ENCODE measurements around the gene TEKT3.

TEKT3 gene

GRCh38 chr17:15341385-15341849 is at the start of gene TEKT3:
TEKT3 (minus strand) TSS chr17:15341597; CDS start chr17:15331585, 10,012 bp downstream.
- DNase-seq = no peak

DNA sequence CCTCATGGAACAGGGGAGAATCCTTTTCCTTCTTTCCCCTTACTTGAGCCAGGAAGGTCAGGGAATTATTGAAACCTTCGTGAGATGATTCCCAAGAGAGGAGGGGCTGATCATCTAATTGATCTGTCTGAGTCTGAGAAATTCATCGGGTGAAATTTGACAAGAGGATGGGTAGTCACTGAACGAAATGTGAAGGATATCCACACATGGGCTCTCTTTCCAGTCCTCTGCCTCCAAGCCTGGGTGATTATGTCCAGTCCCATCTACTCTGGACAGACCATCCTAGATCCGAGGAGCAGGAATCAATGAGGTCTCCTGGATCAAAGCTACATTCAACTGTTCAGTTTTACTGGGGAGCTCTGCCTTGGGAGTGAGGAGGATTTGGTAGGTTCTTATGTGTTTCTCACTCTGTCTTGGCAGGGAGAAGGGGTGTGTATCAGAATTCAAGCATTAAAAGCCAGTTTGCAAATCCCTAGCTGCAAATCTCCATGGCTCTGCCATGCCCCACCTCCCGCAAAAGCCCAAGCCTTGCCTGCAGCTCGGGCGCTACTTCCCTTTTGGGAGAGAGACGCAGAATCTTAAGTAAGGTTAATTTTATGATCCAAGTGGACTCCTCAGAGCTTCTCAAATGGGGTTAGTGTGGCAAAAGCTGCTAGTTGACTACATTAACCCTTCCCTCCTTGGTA is 47.1 kb upstream of the TEKT3 start:
- no peak for DNase-seq

- DNase-seq = no peak
These were observed 44.7 kb upstream of the TEKT3 start for GRCh38 chr17:15386083-15386482.

GRCh38 chr17:15385305-15385704 is 43.9 kb upstream of the TEKT3 start:
- DNase-seq = no peak

DNA sequence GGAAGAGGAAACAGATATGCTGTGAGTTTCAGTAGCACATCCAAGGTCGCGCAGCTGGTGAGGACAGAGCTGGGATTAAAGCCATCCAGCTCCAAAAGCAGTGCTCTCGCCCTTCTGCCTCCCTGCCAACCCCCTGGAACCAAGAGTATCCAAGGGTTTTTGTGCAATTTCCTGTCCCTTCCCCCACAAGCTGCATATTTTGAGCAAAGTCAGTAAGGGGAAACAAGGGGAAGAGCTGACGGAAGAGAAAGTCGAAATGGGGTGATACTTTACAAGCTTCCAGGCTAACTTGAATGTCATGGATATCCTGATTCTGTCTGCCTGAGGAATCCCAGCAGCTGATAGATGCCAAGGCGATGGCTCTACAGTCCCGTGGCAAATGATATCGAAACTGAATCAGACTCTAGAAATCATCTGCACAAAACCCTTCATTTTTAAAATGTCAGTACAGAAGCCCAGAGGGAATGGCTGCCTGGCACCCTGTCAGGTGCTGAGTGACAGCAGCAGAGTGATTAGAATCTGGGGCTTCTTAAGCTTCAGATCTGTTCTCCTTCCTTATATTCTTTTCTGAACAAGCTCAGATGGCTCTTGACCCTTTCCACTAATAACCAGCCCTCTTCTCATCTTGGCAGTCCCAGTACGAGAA is 42.9 kb upstream of the TEKT3 start:
- no peak for DNase-seq

DNA sequence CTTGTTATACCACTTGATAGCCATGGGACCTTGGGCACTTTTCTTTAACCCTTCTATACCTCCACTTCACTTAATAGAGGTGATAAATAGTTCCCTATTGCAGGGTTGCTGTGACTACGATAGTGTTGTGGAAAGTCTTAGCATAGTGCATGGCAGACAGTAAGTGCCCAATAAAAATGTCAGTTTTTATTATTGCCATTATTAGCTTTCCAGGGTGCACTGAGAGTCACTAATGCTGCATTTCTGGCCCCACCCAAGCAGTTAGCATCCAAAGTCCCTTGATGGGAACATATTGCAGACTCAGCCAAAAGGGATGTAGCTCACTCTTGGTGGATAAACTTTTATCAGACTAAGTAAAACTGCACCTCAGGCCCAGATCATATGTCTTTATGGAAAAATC is 41.5 kb upstream of the TEKT3 start:
- no peak for DNase-seq

GRCh38 chr17:15381707-15382106 is 40.3 kb upstream of the TEKT3 start:
- DNase-seq = no peak

DNA sequence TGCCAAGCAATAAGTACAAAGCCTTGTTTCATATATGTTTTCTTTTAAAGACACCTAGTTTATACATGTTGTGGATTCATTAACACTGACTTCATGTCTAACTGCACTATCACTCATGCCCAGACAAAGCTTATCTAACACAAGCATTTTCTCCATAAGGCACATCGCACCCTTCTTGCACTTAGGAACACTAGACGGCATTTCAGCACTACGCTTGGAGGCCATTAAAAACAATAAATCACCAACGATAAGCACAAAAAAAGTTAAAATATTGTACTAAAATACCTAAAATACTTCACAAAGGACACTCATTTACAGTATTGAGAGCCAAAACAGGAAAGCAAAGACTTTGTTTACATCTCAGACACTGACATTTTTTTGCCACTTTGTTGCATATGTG is 39.0 kb upstream of the TEKT3 start:
- DNase-seq = no peak

GRCh38 chr17:15379659-15380058 is 38.3 kb upstream of the TEKT3 start:
- no peak for DNase-seq

DNA sequence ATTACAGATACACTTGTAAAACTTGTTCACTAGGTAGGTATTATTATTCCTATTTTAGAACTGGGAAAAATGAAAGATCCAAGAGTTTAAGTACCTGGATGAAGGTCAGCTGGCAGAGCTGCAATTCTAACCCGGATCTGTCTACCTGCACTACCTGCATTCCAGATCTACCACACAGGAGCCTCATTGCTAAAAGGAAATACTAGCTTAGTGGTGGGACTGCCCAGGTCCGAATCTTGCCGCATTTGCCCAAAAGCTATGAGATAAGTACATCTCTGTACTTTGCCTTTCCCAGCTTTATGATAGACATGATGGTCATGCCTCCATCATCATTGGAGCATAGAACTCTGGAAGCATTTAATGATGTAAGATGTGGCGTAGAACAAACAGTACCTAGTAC is 36.8 kb upstream of the TEKT3 start:
- DNase-seq = no peak

DNA sequence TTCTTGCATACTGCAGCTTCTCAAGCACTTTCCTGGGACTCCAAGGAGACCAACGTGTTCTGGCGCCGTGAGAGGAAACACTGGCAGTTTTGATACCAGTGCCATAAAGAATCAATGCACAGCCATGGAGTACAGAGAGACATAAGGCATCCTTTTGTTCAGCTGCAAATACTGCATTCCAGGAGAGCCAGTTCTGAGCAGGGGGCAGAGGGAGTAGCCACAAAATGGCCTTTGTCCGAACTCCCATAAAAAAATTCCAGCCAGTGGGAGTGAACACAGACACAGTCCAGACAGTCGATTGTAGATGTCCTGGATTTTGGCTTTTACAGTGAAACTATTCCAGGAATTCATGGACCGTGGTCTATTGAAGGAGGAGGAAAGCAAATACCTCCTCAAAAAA is 36.2 kb upstream of the TEKT3 start:
- DNase-seq = no peak

DNA sequence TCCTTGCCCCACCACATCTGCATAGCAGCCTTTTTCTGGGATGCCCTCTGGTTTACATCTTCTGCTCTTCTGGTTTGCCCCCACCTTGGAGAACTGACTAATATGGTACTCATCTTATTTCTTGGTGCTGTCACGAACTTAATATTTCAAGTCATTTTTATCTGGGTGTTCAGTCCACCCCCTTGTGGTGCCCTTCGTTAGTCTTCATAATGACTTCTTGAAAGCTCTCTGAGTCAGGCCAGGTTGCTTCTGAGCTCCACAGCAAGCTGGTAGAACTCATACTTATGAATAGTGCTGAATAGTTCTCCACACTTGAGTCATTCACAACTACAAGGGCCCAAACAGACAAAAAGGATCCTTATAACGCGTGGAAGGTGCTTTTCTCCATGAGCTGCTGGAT is 35.8 kb upstream of the TEKT3 start:
- DNase-seq = no peak

DNA sequence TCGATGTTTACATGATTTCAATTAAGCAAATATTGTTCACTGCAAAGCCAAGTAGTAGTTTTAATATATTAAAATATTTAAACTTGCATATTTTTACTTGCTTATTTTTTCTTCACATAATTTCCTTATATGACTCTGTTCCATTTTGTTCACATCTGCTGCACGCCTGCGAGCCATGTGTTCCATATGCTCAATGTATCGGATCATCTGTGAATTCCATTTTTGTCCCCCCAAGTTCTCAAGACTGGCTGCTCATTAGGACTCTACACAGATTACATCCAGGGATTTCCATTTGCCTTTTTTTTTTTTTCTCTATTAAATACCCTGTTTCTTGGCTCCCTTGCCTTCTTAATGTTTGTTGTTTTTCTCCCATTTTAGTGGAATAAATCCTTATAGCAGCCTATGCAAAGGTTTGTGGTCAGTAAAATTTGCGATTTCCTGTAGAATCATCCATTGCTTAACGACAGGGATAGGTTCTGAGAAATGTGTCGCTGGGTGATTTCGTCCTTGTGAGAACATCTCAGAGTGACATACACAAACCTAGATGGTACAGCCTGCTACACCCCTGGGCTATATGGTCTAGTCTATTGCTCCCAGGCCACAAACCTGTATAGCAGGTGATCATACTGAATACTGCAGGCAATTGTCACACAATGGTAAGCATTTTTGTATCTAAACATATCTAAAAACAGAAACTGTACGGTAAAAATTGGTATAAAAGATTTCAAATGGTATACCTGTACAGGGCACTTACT is 30.2 kb upstream of the TEKT3 start:
- DNase-seq = no peak

DNA sequence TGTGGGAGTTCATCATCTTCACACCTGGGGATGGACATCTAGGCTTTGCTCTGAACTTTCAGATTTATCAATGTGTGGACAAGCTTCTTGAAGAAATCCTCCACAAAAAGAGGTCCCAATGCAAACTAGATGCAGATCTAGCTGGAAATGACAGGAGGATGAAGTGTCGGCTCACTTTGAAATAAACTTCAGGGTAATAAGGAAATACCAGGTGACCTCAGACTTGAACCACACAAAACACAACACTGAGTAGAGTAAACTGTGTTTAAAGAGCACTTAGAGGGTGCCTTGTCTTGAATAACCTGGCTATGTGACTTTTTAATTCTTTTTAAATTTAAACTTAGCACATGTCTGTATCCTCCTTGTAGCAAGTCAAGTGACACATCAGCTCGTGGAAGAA is 27.2 kb upstream of the TEKT3 start:
- no peak for DNase-seq

- DNase-seq = no peak
These were observed 24.6 kb upstream of the TEKT3 start for GRCh38 chr17:15366026-15366425.

- no peak for DNase-seq
These were observed 23.2 kb upstream of the TEKT3 start for GRCh38 chr17:15364615-15365014.

- no peak for DNase-seq
These were observed 22.3 kb upstream of the TEKT3 start for GRCh38 chr17:15363702-15364101.

DNA sequence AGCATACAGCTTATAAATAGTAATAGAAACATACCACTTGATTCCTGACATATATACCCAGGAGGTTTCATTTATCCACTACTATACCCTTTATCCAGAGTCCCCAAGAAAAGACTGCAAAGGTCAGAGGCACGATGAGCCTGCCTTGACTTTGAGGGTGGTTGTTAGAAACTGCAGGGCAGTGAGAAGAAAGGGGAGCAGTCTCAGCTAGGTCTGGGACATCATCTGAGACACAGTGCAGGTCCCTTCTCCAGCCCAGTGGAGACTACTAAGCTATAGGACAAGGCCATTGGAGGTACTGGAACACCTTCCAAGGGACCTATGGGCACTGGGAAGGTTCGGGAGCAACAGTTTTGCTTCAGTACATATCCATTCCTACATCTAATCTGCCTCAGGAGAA is 20.2 kb upstream of the TEKT3 start:
- DNase-seq = no peak

- no peak for DNase-seq
These were observed 19.8 kb upstream of the TEKT3 start for GRCh38 chr17:15361151-15361550.

DNA sequence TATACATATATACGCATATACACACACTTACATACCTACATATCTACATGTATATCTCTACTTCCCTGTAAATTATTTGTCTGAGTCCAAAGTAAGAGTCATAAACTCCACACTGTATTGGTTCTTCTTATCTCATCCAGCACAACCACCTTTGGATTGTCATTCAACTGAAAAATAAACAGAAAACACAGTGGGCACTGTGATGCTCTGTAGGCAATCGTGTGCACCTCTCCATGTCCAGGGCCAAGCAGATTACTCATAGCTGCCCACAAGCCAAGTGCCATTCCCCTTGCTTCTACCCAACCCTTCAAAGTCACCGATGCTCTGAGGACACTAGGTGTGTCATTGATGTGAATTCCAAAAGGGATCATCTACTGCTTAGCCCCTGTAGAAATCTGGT is 12.9 kb upstream of the TEKT3 start:
- DNase-seq = no peak

DNA sequence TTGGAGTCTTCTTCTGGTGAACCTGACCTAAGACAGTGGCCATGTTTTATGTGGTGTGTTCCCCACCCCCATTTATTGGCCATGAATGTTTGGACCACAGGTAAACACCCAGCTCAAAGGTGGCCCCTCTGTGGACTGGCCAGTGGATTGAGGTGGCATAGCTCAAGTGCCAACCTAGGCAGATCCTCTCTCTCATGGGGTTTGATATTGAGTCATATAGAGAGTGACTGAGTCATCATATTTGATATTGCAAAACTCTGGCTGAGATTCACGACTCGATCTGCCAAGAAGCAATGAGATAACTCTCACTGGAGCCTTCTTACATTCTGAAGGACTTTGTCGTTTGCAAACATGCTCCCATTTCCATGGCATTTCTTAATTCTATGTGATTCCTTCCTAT is 10.5 kb upstream of the TEKT3 start:
- no peak for DNase-seq

GRCh38 chr17:15351478-15351840 is 10.1 kb upstream of the TEKT3 start:
- no peak for DNase-seq

DNA sequence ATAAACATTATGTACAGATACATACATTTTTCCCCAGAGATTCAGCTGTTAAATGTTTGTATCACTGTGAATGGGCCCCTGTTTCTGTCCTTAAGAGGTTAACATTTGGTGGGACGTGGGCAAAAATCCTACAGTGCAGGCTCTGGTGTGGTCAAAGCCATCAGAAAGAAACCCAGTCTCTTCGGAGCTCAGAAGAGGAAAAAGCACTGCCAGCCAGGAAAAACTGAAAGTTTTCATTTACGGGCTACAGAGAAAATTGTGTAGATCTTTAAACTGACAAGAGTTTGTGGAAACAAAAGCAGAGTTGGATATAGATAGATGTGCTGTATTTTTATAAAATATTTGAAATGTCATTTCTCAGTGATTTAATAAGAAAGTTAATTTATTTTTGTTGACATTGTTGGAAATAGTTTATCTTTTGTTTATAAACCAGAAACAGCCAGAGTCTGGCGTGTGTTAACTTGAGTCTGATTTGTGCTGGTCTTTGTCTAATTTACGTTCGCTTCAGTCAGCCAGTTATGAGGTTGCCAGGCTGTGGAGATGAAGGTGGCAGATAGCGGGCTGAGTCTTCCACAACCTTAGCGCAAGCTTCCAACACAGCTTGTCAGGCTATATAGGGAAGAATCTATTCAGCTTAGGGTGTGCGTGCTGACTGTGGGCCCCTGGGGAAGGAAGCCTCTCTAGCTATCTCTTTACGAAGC is 9.5 kb upstream of the TEKT3 start:
- no peak for DNase-seq

DNA sequence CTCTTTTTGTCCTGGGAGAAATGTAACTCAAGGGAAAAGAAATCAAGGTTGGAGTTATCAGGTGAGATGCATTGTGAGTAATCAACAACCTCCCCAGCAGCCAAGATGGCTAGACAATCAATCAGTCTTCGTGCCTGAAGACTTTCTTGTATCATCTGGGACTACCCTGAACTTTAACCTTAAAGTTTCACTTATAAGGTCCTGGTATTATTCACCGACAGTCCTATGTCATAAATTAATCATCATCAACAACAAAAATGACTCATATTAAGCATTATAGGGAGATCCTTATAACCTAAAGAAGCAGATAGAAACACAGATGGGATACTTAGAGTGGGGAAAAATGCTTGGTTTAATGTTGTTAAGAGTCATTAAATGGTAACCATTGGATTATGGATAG is 7.7 kb upstream of the TEKT3 start:
- DNase-seq = no peak
